ENCODE data around the gene TTLL5. TPM values are rescaled to one million over a fixed set of nuclear protein-coding genes. Genes with fewer than 3 reads are reported as not detected.

TTLL5 gene
- polyA plus RNA-seq, 2 of the 4 experiments (the other 2 are of a cell fraction), result 18.8 to 23.7 TPM

- H3K4me2 ChIP-seq, result no peak overlapping the region
- ATAC-seq, result no peak
- no peaks in the 10 kb centered on the region for H3K9me3 ChIP-seq
- CTCF ChIA-PET, result interaction anchor here (0.6 to 2.9 kb wide), 5 partner anchors 13 to 370 kb away, joined by 3 to 16 read pairs (median 4); partner anchors contain the start of gene TGFB3
- no peak overlapping the region for H3K4me3 ChIP-seq
- no peak overlapping the region for H3K27ac ChIP-seq
- H3K4me1 ChIP-seq, result no peaks in the 10 kb centered on the region
- DNase-seq (ENCODE audit: low read depth in 1 of 2, low spot score in 1 of 2), result no peak
- POLR2A ChIA-PET, result no interaction called here
- TF ChIP-seq EHF (CRISPR knock-in tag; IDR thresholded peaks at IDR 0.05) (no peak), SREBF2 (IDR thresholded peaks at IDR 0.05) (no peak), BCL3 (IDR thresholded peaks at IDR 0.05) (no peak), HES2 (IDR thresholded peaks at IDR 0.05) (no peak), MYC (IDR thresholded peaks at IDR 0.05; ENCODE audit: borderline replicate concordance, low read length) (no peak), ZNF302 (CRISPR knock-in tag; IDR thresholded peaks at IDR 0.05) (no peak), EHMT2 (IDR thresholded peaks at IDR 0.05; ENCODE audit: low read depth) (no peak), CBX8 (IDR thresholded peaks at IDR 0.05) (no peak), NR3C1 (IDR thresholded peaks at IDR 0.05) (no peak), ZFP36 (IDR thresholded peaks at IDR 0.05; ENCODE audit: borderline replicate concordance, partially characterized antibody) (no peak), CTCF (IDR thresholded peaks at IDR 0.05) (no peak), ELK1 (IDR thresholded peaks at IDR 0.05; ENCODE audit: low read depth, low read length) (no peak), POLR2AphosphoS2 (conservative IDR thresholded peaks at IDR 0.05; ENCODE audit: low read length) (no peak), REST (IDR thresholded peaks at IDR 0.05) (no peak), MAFK (IDR thresholded peaks at IDR 0.05; ENCODE audit: partially characterized antibody) (no peak)
- no peak for FAIRE-seq
- WGBS (ENCODE audit: missing lambda C conversion rate), result 92% methylated on average over 17 of the region's 17 CpGs
These were observed 334.5 kb downstream of the TTLL5 start for GRCh38 chr14:75995372-75996041.

GRCh38 chr14:75996488-75996887 lies 335.4 kb downstream of the TTLL5 start:
- no peak overlapping the region for H3K4me3 ChIP-seq
- FAIRE-seq, result no peak
- H3K4me1 ChIP-seq, result no peaks in the 10 kb centered on the region
- no peak for DNase-seq (ENCODE audit: low read depth in 1 of 2, low spot score in 1 of 2)
- no peak overlapping the region for H3K4me2 ChIP-seq
- TF ChIP-seq PHF8 (IDR thresholded peaks at IDR 0.05; ENCODE audit: borderline replicate concordance, low read depth), result no peak
- TF ChIP-seq HEYL (CRISPR knock-in tag; IDR thresholded peaks at IDR 0.05), result no peak
- ATAC-seq, result no peak
- POLR2A ChIA-PET, result no interaction called here
- 26% methylated on average over 1 of the region's 1 CpG for WGBS (ENCODE audit: missing lambda C conversion rate)
- no peak overlapping the region for H3K27ac ChIP-seq
- H3K9me3 ChIP-seq, result no peaks in the 10 kb centered on the region
- CTCF ChIA-PET, result interaction anchor here (0.6 to 3.5 kb wide), 4 partner anchors 14 to 833 kb away, joined by 3 to 16 read pairs (median 4); partner anchors contain the start of gene TGFB3

Data from A549 (cell line).